Measurements from ENCODE around the gene RBP3. TPM values are rescaled to one million over a fixed set of nuclear protein-coding genes. Genes with fewer than 3 reads are reported as not detected.

RBP3 gene
- total RNA-seq: not detected in 2 replicates

GRCh38 chr10:47348138-47348651, at the start of gene RBP3:
TSS of gene RBP3 (plus strand) at chr10:47348363. CDS start at chr10:47348485, 122 bp downstream.

GRCh38 chr10:47299611-47300428, 48.3 kb upstream of the RBP3 start, which contains the start of gene GDF10:
TSS of gene GDF10 (plus strand) at chr10:47300197. CDS start at chr10:47300652, 455 bp downstream.

GRCh38 chr10:47322300-47323061, 25.7 kb upstream of the RBP3 start, which contains the start of gene GDF2:
TSS of gene GDF2 (plus strand) at chr10:47322454. CDS start at chr10:47322669, 215 bp downstream.

GRCh38 chr10:47384148-47384921, 36.2 kb downstream of the RBP3 start, which contains the start of gene ZNF488:
TSS of gene ZNF488 (minus strand) at chr10:47384293. CDS start at chr10:47368829, 15,464 bp downstream.

Other genes with a start within 250 kb of the RBP3 start
- gene GDF10, start 48.2 kb upstream of the RBP3 start, total RNA-seq: 0.19 and 2.0 TPM in 2 replicates
- gene GDF2, start 25.9 kb upstream of the RBP3 start, total RNA-seq: under 0.01 TPM in 1 of 2 replicates, not detected in the other
- 0.19 TPM in 1 of 2 replicates, not detected in the other for gene ZNF488, start 35.9 kb downstream of the RBP3 start, total RNA-seq
- gene ANXA8, start 135.8 kb downstream of the RBP3 start, total RNA-seq: 0.19 and 0.28 TPM in 2 replicates
- not detected in 2 replicates for gene FAM25G, start 143.3 kb downstream of the RBP3 start, total RNA-seq
- gene AGAP9, start 175.3 kb downstream of the RBP3 start, total RNA-seq: 1.5 and 2.8 TPM in 2 replicates